Effector memory CD8-positive, alpha-beta T cell (primary cell): Measurements from ENCODE around the gene RSL24D1.

ENCODE experiments used
- ATAC-seq: fragments of 150-1000 bp; cut with Tn5 transposase; replicated peaks from 2 replicates; pipeline ENCODE4 v1.10.0; 2021; ENCODE audit warnings: mild to moderate bottlenecking, moderate library complexity
- DNase-seq, 3 experiments: peaks; one replicate each; pipeline ENCODE4 v3.0.0; 2021
- H3K27ac Mint-ChIP-seq, 2 donors: one replicate each; pipeline ENCODE4 v1.8.0; 2022; ENCODE audit warnings: mild to moderate bottlenecking in 2 of 2, mixed read lengths in 2 of 2, moderate library complexity in 2 of 2
- H3K27me3 Mint-ChIP-seq, 2 donors: one replicate each; pipeline ENCODE4 v1.8.0; 2022; ENCODE audit warnings: mixed read lengths in 2 of 2
- H3K36me3 Mint-ChIP-seq: one replicate; pipeline ENCODE4 v1.8.0; 2022; ENCODE audit warnings: mild to moderate bottlenecking, moderate library complexity, mixed read lengths; ENCODE audit not compliant: insufficient read depth
- H3K4me1 Mint-ChIP-seq, 2 donors: one replicate each; pipeline ENCODE4 v1.8.0; 2022; ENCODE audit warnings: low read depth in 2 of 2, mixed read lengths in 2 of 2
- H3K4me3 Mint-ChIP-seq, 2 donors: one replicate each; pipeline ENCODE4 v1.8.0; 2022; ENCODE audit warnings: mild to moderate bottlenecking in 2 of 2, mixed read lengths in 2 of 2, moderate library complexity in 2 of 2
- H3K9me3 Mint-ChIP-seq, 2 donors: one replicate each; pipeline ENCODE4 v1.8.0; 2022; ENCODE audit warnings: mixed read lengths in 2 of 2

Gene RSL24D1

DNA sequence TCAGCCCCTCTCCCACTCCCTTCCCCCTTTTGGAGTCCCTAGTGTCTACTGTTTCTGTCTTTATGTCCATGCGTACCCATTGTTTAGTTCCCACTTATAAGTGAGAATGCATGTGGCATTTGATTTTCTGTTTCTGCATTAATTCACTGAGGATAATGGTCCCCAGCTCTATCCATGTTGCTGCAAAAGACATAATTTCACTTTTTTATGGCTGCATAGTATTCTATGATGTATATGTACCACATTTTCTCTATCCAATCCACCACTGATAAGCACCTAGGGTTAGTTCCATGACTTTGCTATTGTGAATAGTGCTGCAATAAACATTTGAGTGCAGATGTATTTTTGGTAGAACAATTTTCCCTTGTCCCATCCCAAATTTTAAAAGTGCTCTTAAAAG lies 34.2 kb upstream of the RSL24D1 start:
- DNase-seq (no peak), ATAC-seq (no peak)
- H3K27me3 Mint-ChIP-seq, result no peaks in the 10 kb centered on the region
- H3K9me3 Mint-ChIP-seq, result no peaks in the 10 kb centered on the region
- H3K4me3 Mint-ChIP-seq, result peak overlapping the region in 1 of 2 donors; percentile 69
- H3K36me3 Mint-ChIP-seq, result peaks cover 38% of the 10 kb centered on the region
- peaks cover 13 to 40% of the 10 kb centered on the region in 2 donors for H3K4me1 Mint-ChIP-seq
- H3K27ac Mint-ChIP-seq, result peak overlapping the region; percentile 41 to 90

DNA sequence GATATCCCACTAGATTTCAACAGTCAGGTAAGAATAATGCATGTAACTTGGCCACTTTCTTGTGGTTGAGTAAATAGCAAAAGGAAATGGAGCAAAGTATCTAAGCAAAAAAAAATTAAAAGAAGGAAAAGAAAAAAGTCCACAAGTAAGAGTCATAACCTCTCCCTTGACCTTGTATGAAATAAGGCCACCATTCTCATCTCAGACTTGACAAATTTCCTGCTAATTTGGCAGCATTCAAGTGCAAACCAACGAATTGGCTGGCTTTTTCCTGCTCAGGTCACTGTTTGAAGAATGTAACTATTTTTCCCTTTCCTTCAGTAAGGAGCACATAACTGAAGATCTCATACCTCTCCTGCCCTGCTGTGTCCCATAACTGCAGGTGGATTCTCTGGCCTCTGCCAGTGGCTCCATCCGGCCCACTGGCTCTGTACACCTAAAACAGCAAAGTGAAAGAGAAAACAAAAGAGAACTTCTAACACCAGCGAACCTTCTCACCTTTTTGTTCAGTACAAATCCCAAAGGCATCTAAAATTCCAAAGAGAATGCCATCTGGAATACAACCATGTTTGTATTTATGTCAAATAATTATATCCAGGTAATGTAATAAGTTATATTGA lies 33.4 kb upstream of the RSL24D1 start:
- H3K27me3 Mint-ChIP-seq, result no peaks in the 10 kb centered on the region
- H3K36me3 Mint-ChIP-seq, result peaks cover 42% of the 10 kb centered on the region
- H3K4me1 Mint-ChIP-seq, result peaks cover 18 to 43% of the 10 kb centered on the region in 2 donors
- H3K9me3 Mint-ChIP-seq, result no peaks in the 10 kb centered on the region
- DNase-seq (no peak), ATAC-seq (peak; percentile 76)
- peak overlapping the region; percentile 90 to 91 for H3K27ac Mint-ChIP-seq
- H3K4me3 Mint-ChIP-seq, result peak overlapping the region; percentile 63 to 69

DNA sequence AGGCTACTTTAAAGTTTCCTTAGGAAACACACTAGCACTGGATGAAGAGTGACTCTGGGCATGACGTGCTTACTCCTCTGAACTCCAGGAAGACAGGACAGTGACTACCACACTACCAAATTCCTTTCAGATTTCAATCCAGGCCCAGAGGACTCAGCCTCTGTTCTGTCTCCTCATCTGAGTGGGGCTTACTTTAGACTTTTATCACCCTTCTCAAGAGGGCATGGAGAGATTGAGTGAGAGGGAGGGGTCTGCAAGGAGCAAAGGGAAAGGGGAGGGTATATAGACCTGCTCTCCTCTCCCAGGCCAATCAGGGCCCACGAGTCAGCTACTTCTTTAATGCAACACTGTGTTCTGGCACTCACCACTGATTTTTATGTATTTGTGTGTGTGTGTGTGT lies 29.4 kb upstream of the RSL24D1 start:
- H3K4me1 Mint-ChIP-seq, result peaks cover 44 to 61% of the 10 kb centered on the region in 2 donors
- H3K36me3 Mint-ChIP-seq, result peaks cover 34% of the 10 kb centered on the region
- H3K27me3 Mint-ChIP-seq, result no peaks in the 10 kb centered on the region
- no peak for DNase-seq
- peak overlapping the region in 1 of 2 donors; percentile 74 for H3K27ac Mint-ChIP-seq
- no peak overlapping the region for H3K4me3 Mint-ChIP-seq
- no peaks in the 10 kb centered on the region for H3K9me3 Mint-ChIP-seq
- no peak for ATAC-seq

DNA sequence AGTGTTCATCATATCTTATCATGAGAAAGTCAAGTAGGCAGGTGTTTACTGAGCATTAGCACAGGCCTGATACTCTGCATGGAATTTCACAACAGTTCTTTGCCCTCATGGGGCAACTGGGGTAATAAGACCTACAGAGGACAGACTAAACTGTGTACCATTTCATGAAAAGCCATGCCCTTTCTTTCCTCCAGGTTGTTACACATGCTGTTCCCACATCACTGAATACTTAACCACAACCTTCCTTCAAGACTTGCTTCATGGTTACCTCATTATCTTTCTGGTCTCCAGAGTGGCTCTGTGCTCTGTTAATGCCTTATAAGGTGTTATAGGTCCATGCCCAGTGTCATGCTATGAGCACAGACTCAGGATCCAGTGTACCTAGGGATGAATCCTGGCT lies 28.2 kb upstream of the RSL24D1 start:
- peak overlapping the region; percentile 4 to 74 for H3K27ac Mint-ChIP-seq
- H3K4me1 Mint-ChIP-seq, result peaks cover 41 to 54% of the 10 kb centered on the region in 2 donors
- H3K36me3 Mint-ChIP-seq, result peaks cover 38% of the 10 kb centered on the region
- ATAC-seq (peak; percentile 70), DNase-seq (no peak)
- no peaks in the 10 kb centered on the region for H3K9me3 Mint-ChIP-seq
- H3K27me3 Mint-ChIP-seq, result no peaks in the 10 kb centered on the region
- peak overlapping the region; percentile 48 to 49 for H3K4me3 Mint-ChIP-seq

GRCh38 chr15:55222588-55222987 lies 25.8 kb upstream of the RSL24D1 start:
- DNase-seq (no peak), ATAC-seq (peak; percentile 62)
- peaks cover 47 to 64% of the 10 kb centered on the region in 2 donors for H3K4me1 Mint-ChIP-seq

GRCh38 chr15:55221090-55222011 lies 24.6 kb upstream of the RSL24D1 start:
- Mint-ChIP-seq H3K9me3 (no peaks in the 10 kb centered on the region), H3K36me3 (peaks cover 33% of the 10 kb centered on the region), H3K27me3 (no peaks in the 10 kb centered on the region), H3K4me1 (peaks cover 47 to 61% of the 10 kb centered on the region in 2 donors), H3K4me3 (peak overlapping the region; percentile 15 to 70), H3K27ac (peak overlapping the region; percentile 75 to 81)
- peak; percentile 47 for ATAC-seq
- no peak for DNase-seq

More at GRCh38 chr15:55222588-55222987, 25.8 kb upstream of the RSL24D1 start:
- Mint-ChIP-seq H3K9me3 (no peaks in the 10 kb centered on the region), H3K27me3 (no peaks in the 10 kb centered on the region), H3K27ac (peak overlapping the region; percentile 75 to 81), H3K36me3 (peaks cover 36% of the 10 kb centered on the region), H3K4me3 (peak overlapping the region; percentile 58 to 70)

DNA sequence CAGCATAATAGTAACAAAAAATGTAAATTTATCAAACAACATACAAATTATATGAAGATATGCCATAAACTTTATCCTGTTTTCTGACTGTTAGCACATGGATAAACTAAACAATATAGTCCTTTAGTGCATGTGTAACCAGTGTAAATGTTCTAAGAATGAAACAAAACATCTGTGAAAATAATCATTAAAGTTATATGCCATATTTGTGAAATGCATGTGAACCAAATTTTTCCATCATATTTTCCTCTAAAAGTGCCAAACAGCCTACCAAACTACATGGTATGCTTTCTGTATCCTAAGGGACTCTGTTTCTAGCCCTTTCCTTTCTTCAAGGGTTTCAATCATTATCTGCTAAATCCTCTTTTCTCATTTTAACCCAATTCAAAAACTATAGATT lies 23.9 kb upstream of the RSL24D1 start:
- Mint-ChIP-seq H3K36me3 (peaks cover 27% of the 10 kb centered on the region), H3K9me3 (no peaks in the 10 kb centered on the region)

DNA sequence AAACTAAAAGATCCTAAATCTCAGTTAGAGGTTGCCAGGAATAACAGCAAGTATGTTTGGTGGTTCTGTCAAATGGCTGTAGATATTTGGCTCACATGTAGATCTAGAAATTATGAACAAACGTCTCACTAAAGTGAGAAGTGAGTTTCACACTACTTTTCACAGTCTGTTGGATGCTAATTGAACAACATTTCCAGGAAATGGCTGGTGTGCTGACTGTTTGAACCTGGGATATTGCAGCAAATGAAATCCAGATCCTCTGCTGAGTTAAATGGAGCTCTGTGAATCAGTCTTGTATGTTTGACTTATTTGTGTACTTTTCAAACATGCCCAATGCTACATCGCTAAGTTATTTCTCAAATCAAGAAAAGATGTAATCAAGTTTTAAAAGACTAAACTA lies 21.3 kb upstream of the RSL24D1 start:
- peaks cover 35% of the 10 kb centered on the region for H3K36me3 Mint-ChIP-seq
- peaks cover 31 to 38% of the 10 kb centered on the region in 2 donors for H3K4me1 Mint-ChIP-seq
- no peaks in the 10 kb centered on the region for H3K27me3 Mint-ChIP-seq
- peak overlapping the region; percentile 4 to 81 for H3K27ac Mint-ChIP-seq
- no peaks in the 10 kb centered on the region for H3K9me3 Mint-ChIP-seq
- peak overlapping the region in 1 of 2 donors; percentile 14 for H3K4me3 Mint-ChIP-seq
- ATAC-seq (peak; percentile 16), DNase-seq (no peak)

More for the DNA sequence above, 23.9 kb upstream of the RSL24D1 start:
- no peak for ATAC-seq
- Mint-ChIP-seq H3K4me3 (peak overlapping the region; percentile 15 to 23), H3K27me3 (no peaks in the 10 kb centered on the region), H3K4me1 (peaks cover 43 to 55% of the 10 kb centered on the region in 2 donors), H3K27ac (peak overlapping the region; percentile 75 to 81)
- no peak for DNase-seq

GRCh38 chr15:55204464-55204863 lies 7.7 kb upstream of the RSL24D1 start:
- DNase-seq, result no peak
- no peaks in the 10 kb centered on the region for H3K9me3 Mint-ChIP-seq
- H3K27me3 Mint-ChIP-seq, result no peaks in the 10 kb centered on the region
- ATAC-seq, result no peak
- peaks cover 24% of the 10 kb centered on the region for H3K36me3 Mint-ChIP-seq
- H3K27ac Mint-ChIP-seq, result no peak overlapping the region
- no peak overlapping the region for H3K4me3 Mint-ChIP-seq
- H3K4me1 Mint-ChIP-seq, result no peaks in the 10 kb centered on the region

DNA sequence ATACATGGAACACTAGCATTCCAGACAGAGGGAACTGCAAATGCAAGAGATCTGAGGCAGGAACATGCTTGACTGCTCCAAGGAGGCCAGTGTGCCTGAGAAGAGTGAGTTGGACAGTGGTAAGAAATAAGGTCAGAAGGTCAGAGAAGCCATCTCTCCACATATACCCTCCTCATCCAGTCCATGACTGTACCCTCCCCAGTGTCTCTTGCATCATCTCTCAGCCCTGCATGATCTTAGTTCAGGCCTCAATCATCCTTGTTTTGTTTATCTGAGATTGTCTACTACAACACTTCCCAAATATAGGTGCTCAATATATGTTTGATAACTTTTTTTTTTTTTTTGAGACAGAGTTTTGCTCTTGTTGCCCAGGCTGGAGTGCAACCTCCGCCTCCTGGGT lies 5.5 kb upstream of the RSL24D1 start:
- no peak overlapping the region for H3K27ac Mint-ChIP-seq

GRCh38 chr15:55198706-55199105 lies 2.0 kb upstream of the RSL24D1 start:
- H3K4me1 Mint-ChIP-seq, result peaks cover 0 to 2% of the 10 kb centered on the region in 2 donors
- no peaks in the 10 kb centered on the region for H3K9me3 Mint-ChIP-seq
- H3K27me3 Mint-ChIP-seq, result no peaks in the 10 kb centered on the region
- DNase-seq, result no peak
- H3K27ac Mint-ChIP-seq, result peak overlapping the region; percentile 39 to 90
- ATAC-seq, result no peak
- no peak overlapping the region for H3K4me3 Mint-ChIP-seq
- H3K36me3 Mint-ChIP-seq, result peaks cover 10% of the 10 kb centered on the region

More for the DNA sequence above, 5.5 kb upstream of the RSL24D1 start:
- Mint-ChIP-seq H3K27me3 (no peaks in the 10 kb centered on the region), H3K9me3 (no peaks in the 10 kb centered on the region), H3K4me1 (peaks cover 0 to 2% of the 10 kb centered on the region in 2 donors), H3K4me3 (no peak overlapping the region), H3K36me3 (peaks cover 24% of the 10 kb centered on the region)
- DNase-seq (no peak), ATAC-seq (no peak)

DNA sequence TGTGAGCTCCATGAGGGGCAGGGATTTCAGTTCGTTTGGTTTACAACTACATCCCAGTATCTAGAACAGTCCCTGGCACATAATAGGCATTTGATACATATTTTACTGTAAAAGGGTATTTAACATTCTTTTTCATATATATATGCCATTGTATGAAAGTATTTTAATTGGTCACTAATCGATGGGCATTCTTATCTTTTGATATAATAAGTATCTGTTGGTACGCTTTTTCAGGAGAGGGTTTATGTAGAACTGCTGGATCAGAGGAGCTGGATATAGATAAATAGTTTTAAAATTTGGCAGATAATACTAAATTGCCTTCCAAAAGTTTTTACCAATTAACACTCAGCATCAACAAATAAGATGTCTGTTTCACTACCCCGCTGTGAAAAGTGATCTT lies 978 bp upstream of the RSL24D1 start:
- Mint-ChIP-seq H3K9me3 (no peaks in the 10 kb centered on the region), H3K4me1 (peaks cover 6 to 7% of the 10 kb centered on the region in 2 donors), H3K27me3 (no peaks in the 10 kb centered on the region), H3K27ac (no peak overlapping the region), H3K36me3 (peaks cover 10% of the 10 kb centered on the region), H3K4me3 (no peak overlapping the region)
- no peak for ATAC-seq
- DNase-seq, result no peak

GRCh38 chr15:55197362-55197705 lies 593 bp upstream of the RSL24D1 start:
- DNase-seq (no peak), ATAC-seq (no peak)
- Mint-ChIP-seq H3K4me3 (no peak overlapping the region), H3K27ac (no peak overlapping the region), H3K36me3 (peaks cover 10% of the 10 kb centered on the region), H3K4me1 (peaks cover 6 to 10% of the 10 kb centered on the region in 2 donors), H3K27me3 (no peaks in the 10 kb centered on the region), H3K9me3 (no peaks in the 10 kb centered on the region)

DNA sequence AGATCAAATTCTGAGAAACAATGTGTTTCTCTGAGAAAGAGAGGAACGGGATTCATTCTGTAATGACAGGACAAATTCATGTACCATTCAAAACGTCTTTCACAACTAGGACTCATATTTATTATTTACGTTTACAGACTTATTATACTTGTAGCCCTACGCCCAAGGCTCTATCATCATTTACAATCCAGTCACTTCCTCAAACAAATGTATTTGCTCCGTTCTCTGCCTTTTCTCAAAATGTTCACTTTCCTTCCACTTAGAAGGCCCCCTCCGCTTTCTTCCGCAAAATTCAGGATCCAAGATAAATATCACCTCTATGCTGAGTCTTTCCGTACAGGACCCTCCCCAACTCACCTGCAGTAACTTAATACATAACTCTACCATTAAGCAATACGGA lies 745 bp downstream of the RSL24D1 start:
- H3K9me3 Mint-ChIP-seq, result no peaks in the 10 kb centered on the region
- ATAC-seq, result no peak
- no peaks in the 10 kb centered on the region for H3K27me3 Mint-ChIP-seq
- peaks cover 6 to 22% of the 10 kb centered on the region in 2 donors for H3K4me1 Mint-ChIP-seq
- no peak for DNase-seq
- H3K4me3 Mint-ChIP-seq, result no peak overlapping the region
- H3K27ac Mint-ChIP-seq, result no peak overlapping the region
- H3K36me3 Mint-ChIP-seq, result peaks cover 22% of the 10 kb centered on the region
